ENCODE data around the gene TRAPPC2B.

- TF ChIP-seq CTCF (IDR thresholded peaks at IDR 0.05) (no peak), POLR2A (IDR thresholded peaks at IDR 0.05) (no peak)
These were observed 3.4 kb downstream of the TRAPPC2B start for GRCh38 chr19:57366776-57367175.
